Ovary (tissue), 3 donors: Measurements from ENCODE around the gene VPS52.
A peak's percentile ranks its signal among the peaks of the same experiment; 100 is the strongest.

Source experiments
- POLR2A ChIP-seq: fragments of 450-650 bp; IDR thresholded peaks from one replicate; pipeline ENCODE4 v1.6.1; 2017; ENCODE audit warnings: antibody characterized with exemption, mild to moderate bottlenecking, moderate library complexity
- TF ChIP-seq, protein P1 (sequence below), 3 donors: fragments of 450-650 bp in 2 of 3; fragments of 200-600 bp in 1 of 3; IDR thresholded peaks; one replicate each; pipeline versions ENCODE4 v1.5.1 to v1.8.0; 2016 to 2022; ENCODE audit warnings: antibody characterized with exemption in 3 of 3, mild to moderate bottlenecking in 1 of 3
- donor health status: DM: no; HTN: no; CAD: no.

- TF ChIP-seq, protein P1, sequence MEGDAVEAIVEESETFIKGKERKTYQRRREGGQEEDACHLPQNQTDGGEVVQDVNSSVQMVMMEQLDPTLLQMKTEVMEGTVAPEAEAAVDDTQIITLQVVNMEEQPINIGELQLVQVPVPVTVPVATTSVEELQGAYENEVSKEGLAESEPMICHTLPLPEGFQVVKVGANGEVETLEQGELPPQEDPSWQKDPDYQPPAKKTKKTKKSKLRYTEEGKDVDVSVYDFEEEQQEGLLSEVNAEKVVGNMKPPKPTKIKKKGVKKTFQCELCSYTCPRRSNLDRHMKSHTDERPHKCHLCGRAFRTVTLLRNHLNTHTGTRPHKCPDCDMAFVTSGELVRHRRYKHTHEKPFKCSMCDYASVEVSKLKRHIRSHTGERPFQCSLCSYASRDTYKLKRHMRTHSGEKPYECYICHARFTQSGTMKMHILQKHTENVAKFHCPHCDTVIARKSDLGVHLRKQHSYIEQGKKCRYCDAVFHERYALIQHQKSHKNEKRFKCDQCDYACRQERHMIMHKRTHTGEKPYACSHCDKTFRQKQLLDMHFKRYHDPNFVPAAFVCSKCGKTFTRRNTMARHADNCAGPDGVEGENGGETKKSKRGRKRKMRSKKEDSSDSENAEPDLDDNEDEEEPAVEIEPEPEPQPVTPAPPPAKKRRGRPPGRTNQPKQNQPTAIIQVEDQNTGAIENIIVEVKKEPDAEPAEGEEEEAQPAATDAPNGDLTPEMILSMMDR (IDR thresholded peaks at IDR 0.05), result peak in 1 of 3 donors; percentile 15
- no peak for TF ChIP-seq POLR2A
Observed at GRCh38 chr6:33204415-33205190, 67.1 kb downstream of the VPS52 start, which contains the start of gene HSD17B8.
